Femur (tissue), 1 donor: ENCODE measurements around the gene FAM156B.
"Not testable (repeated sequence)": the region's sequence is repeated elsewhere in the genome, so short reads cannot be mapped to it uniquely, and the experiment has no call there.

Experiments used
- DNase-seq: peaks from one replicate; pipeline ENCODE4 v3.0.0-alpha.2; 2017

The FAM156B gene

GRCh38 chrX:52896855-52897709 is at the start of gene FAM156B:
Gene FAM156B, plus strand, starts transcription at chrX:52897330. Its CDS starts 9,896 bp downstream, at chrX:52907226.
- not testable (repeated sequence) for DNase-seq

- DNase-seq, result no peak
Measured at GRCh38 chrX:52852110-52852860, 44.8 kb upstream of the FAM156B start.

- not testable (repeated sequence) for DNase-seq
Measured at GRCh38 chrX:52856991-52857525, 40.1 kb upstream of the FAM156B start.

GRCh38 chrX:52865343-52865998 is 31.7 kb upstream of the FAM156B start:
- DNase-seq, result no peak

- no peak for DNase-seq
Measured at GRCh38 chrX:52867610-52868348, 29.4 kb upstream of the FAM156B start, which contains the start of gene XAGE3. Gene XAGE3, minus strand, starts transcription at chrX:52868083. Its CDS starts 950 bp downstream, at chrX:52867133.

GRCh38 chrX:52870046-52870445 is 27.1 kb upstream of the FAM156B start:
- no peak for DNase-seq

- DNase-seq, result not testable (repeated sequence)
Measured at GRCh38 chrX:52873825-52874224, 23.3 kb upstream of the FAM156B start.

- DNase-seq, result no peak
Measured at GRCh38 chrX:52874661-52875060, 22.5 kb upstream of the FAM156B start.

- not testable (repeated sequence) for DNase-seq
Measured at GRCh38 chrX:52875436-52875835, 21.7 kb upstream of the FAM156B start.

GRCh38 chrX:52876386-52876785 is 20.7 kb upstream of the FAM156B start:
- not testable (repeated sequence) for DNase-seq

- DNase-seq, result not testable (repeated sequence)
Measured at GRCh38 chrX:52887459-52887858, 9.7 kb upstream of the FAM156B start.

GRCh38 chrX:52888090-52888489 is 9.0 kb upstream of the FAM156B start:
- DNase-seq, result not testable (repeated sequence)

GRCh38 chrX:52896438-52896837 is 692 bp upstream of the FAM156B start:
- not testable (repeated sequence) for DNase-seq

- not testable (repeated sequence) for DNase-seq
Measured at GRCh38 chrX:52905531-52905930, 8.4 kb downstream of the FAM156B start.

GRCh38 chrX:52906072-52906471 is 8.9 kb downstream of the FAM156B start:
- DNase-seq, result not testable (repeated sequence)

- not testable (repeated sequence) for DNase-seq
Measured at GRCh38 chrX:52907137-52907536, 10.0 kb downstream of the FAM156B start.

- not testable (repeated sequence) for DNase-seq
Measured at GRCh38 chrX:52907900-52908299, 10.8 kb downstream of the FAM156B start.

GRCh38 chrX:52909313-52909969 is 12.3 kb downstream of the FAM156B start:
- not testable (repeated sequence) for DNase-seq

GRCh38 chrX:52913681-52914080 is 16.6 kb downstream of the FAM156B start:
- not testable (repeated sequence) for DNase-seq

- not testable (repeated sequence) for DNase-seq
Measured at GRCh38 chrX:52914704-52915103, 17.6 kb downstream of the FAM156B start.

GRCh38 chrX:52923781-52924241 is 26.7 kb downstream of the FAM156B start:
- DNase-seq, result peak; percentile 33
